Measurements from ENCODE around the gene KIF26A.
A peak's percentile ranks its signal among the peaks of the same experiment; 100 is the strongest.

The KIF26A gene

DNA sequence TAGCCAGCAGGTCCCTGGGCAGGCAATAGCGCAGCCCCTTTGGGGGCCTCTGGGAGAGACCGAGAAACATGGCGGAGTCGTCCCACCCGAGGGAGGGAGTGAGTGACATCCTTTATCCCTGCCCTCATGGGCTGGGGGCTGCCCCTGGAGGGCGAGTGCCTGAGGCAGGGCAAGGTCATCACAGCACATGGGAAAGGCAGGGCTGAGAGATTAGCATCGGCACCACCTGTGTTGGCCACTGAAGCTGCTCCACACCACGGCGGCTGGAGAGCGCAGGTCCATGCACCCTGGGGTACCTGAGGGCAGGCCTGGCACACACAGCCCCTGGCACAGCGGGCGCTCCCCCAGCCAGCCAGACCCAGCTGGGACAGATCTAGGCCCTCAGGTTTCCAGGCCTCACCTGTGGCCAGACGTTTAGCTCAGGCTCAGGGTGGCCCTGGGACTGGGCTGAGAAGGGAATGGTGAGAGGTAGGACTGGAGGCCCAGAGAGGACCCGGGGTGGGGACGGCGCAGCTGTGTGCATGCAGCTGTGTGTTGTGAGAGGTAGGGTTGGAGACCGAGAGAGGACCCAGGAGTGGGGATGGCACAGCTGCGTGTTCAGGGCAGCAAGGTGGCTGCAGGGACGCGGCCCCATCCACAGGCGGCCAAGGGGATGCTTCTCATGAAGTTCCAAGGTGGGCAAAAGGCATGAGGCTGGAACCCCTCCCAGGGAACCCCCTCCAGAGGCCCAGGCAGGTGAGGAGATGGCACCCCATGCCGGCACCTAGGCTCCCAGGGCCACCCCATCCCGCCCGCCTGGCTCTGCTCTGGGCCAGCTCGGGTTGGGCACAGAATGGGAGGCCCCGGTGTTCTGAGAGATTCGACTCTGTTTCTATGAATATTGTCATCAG is 74.1 kb downstream of the KIF26A start:
- no peak for DNase-seq

- DNase-seq, result no peak
Measured at GRCh38 chr14:104213301-104214034, 75.1 kb downstream of the KIF26A start.

- DNase-seq, result no peak
Measured at GRCh38 chr14:104214431-104215218, 76.2 kb downstream of the KIF26A start.

DNA sequence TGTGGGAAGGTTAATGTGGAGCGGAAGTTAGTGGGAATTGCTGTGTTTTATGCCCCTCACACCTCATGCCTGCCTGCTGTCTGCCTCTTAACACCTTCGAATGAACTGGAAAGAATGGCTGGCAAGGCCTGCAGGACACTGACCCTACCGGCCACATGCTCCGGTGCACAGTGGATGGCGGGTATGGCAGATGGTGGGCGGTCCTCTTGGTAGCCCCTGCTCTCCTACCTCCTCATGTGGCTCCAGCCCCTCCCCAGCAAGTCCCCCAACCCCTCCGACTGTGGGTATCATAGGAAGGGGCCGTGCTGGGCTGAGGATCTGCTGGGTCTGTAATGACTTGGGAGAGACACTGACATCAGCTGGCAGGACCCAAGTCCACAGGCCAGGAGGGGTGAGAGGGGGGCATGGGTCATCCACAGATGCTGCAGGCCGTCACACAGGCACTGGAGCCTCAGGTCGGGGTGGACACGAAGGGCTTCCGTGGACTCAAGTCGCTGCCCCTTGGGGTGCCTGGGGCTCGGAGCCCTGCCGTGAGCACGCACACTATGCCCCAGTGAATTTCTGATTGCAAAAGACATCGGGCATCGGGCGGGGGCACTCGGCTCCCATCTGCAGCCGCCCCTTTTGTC is 77.4 kb downstream of the KIF26A start:
- no peak for DNase-seq

DNA sequence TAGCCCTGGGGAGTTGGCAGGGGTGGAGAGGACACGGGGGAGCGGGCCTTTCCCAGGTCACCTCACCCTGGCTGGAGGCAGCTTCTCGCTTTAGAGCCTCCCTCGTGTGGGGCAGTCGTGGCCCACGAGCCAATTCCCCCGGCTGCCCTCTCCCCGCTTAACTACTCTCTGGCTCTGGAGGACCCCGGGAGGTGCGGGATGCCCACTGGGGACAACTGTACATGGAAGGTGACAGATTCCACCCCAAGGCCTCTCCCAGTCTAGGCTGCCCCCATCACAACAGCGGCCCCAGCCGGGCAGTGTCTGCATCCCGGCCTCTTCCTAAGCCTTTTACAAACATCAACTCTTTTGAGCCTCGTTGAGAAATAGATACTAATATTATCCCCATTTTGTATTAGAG is 78.1 kb downstream of the KIF26A start:
- DNase-seq, result no peak

GRCh38 chr14:104217486-104218360 is 79.3 kb downstream of the KIF26A start:
- DNase-seq, result no peak

- DNase-seq, result no peak
Measured at GRCh38 chr14:104218361-104219180, 80.2 kb downstream of the KIF26A start.

- no peak for DNase-seq
Measured at GRCh38 chr14:104219731-104220214, 81.4 kb downstream of the KIF26A start.

DNA sequence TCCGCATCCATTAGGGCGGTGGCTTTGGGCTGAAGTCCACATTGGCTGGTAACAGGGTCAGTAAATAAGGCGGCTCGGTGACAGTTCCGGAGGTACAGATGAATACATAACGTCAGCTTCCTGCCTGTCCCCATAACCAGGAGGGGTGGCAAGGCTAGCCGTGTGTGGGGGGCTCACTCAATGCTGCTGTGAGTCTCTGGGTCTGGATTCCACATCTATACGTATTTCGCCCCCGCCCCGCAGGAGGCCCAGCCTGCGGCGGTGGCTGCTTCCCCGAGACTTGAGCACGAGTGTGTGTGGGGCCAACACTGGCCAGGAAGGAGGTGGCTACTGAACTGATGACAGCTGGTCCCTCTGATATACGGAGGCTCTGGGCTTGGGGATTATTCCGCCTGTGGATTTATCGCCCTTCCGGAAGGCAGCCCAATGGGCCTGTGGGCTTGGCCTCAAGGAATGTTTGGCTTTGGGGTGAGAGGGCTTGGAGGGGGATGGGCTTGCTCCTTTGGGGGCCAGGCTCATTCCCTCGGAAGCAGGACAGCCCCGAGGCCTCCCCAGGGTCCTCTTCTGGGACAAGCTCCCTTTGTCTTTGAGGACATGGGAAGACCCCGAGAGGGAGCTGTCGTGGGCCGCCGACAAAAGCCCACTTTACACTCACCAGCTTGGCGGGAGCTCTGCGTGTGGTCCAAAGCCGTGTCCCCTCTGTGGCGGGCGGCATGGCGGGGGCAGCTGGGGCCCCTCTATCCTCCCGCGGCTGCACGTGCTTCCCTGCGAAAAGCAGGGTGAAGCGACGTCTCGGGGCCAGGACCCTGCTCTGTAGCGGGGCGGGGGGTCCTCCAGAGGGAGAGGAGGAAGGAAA is 82.1 kb downstream of the KIF26A start:
- no peak for DNase-seq

GRCh38 chr14:104221071-104221625 is 82.8 kb downstream of the KIF26A start:
- DNase-seq, result no peak

GRCh38 chr14:104221636-104222369 is 83.4 kb downstream of the KIF26A start:
- DNase-seq, result no peak

DNA sequence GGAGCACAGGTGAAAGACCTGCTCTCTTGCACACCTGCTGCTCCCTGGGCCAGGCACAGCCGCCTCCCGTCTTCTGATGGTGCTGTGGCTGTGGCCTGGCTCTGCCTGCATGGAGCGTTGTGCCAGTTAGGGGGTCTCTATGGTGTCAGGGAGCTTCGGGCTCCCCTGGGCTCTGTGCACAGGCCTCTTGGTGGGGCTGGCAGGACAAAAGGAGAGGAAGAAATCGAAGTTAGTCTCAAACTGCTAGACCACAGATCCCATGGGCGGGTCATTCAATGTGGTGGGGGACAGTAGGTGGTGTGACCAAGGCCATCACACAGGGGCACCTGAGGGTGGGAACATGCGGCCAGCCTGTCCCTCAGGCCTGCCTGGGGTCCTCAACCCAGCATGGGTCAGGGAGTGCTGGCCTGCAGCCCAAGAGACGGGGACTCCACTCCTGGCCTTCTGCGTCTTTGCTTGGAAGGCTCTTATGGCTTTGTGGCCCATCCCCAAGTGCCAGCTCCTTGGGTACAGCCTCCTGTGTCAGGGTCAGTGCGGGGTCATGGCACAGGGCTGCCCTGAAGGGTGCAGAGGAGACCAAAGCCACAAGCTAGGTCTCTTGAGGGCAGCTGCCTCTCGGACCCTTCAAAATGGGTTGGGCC is 84.1 kb downstream of the KIF26A start:
- DNase-seq, result no peak

GRCh38 chr14:104223101-104224041 is 85.0 kb downstream of the KIF26A start:
- no peak for DNase-seq

DNA sequence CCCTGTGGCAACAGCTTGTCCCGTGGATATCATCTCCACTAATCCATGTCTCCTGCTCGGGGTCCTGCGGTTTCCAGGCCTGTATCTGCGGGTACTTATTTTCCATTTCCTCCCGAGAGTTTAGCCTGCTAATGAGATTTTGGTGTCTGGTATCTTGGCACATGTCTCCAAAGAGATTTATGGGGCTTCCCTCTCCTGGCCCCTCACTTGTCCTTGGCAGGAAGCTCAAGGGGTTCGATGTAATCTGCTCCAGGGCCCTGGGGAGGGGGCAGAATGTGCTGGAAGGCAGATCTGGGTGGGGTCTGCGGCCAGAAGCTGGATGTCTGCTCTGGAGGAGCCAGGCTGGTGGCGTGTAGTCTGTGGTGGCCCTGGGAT is 85.7 kb downstream of the KIF26A start:
- DNase-seq, result no peak

DNA sequence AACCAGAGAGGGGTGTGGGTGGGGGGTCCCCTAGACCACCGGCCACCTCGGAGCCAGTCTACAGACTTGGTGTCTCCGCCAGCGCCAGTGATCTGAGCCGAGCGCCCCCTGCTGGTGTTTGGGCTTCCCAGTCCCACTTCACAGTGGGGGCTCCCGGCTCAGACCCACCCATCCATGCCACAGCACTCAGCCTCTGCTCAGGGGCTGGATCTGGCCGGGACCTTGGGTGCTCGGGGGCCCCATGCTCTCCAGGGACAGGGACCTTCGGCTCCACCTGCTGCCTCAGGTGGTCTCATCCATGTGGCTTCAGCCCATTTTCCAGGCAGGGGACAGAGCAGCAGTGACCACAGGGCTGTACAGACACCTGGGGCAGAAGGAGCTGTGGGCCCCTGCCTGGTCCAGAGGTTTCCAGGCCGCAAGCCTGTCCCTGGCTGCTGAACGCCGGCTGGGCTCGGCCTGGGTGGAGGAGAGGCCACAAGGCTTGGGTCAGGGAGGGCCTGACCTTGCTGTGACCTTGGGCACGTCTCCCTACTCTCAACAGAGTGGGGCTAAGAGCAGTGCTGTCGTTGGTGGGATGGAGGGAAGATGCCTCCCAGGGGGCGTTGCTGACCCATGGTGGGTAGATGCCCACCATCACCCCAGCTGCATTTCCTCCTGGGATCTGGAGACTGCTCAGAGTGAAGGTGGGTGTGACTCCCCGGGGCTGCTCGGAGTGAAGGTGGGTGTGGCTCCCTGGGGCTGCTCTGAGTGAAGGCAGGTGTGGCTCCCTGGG is 86.3 kb downstream of the KIF26A start:
- DNase-seq, result peak; percentile 82

All from 8988T (cell line).